ENCODE results near the gene GHITM.
"Not testable (repeated sequence)": the region's sequence is repeated elsewhere in the genome, so short reads cannot be mapped to it uniquely, and the experiment has no call there.

Gene GHITM

DNA sequence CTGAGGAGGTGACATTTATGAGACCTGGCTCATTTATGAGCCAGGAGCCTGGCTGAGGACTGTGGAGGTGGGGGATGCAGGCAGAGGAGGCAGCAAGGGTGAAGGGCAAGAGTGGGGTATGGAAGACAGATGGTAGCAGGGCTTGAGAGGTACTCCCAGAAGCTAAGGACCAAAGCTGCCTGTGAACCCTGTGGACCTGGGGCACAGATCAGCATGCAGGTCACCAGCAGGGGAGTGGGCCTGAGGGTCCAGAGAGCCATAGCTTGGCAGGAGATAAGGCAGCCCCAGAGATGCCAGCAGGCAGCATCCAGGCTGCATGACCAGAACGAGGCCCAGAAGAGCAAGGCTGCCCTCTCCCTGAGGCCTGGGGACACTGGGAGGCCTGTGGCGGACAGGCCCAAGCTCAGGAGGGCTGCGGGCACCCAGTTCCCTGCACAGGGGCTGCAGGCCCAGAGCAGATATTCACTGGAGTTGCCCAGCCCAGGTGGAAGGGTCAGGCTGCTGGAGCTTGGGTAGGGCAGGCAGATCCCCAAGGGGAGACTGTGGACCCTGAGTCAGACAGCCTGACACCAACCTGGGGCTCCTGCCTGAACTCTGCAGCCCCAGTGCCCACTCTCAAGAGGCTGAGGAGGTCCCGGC, 37.6 kb downstream of the GHITM start:
- DNase-seq, result no peak

DNA sequence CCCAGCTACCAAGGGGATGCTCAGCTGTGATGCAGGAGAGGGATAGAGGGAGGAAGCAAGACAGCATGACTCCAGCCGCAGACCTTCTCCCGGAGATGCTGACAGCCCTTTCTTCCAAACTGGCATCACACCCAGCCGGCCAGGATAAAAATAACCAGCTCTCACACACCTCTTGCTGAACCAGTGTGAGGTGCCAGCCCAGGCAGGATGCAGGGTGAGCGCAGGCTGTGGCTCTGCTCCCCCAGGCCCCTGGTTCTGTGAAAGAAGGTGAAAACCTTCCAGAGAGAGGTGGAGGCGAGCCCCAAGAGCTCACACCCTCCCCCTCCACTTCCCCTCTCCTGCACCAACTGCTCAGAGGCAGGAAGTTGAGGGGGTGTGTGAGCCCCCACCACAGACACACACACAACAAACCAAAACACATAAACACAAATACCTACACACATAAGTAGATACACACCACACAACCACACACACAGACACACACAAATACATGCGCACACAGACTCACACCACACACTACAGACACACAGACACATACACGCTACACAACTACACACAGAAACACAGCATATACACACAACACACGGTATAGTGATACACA, 38.3 kb downstream of the GHITM start:
- no peak for DNase-seq

DNA sequence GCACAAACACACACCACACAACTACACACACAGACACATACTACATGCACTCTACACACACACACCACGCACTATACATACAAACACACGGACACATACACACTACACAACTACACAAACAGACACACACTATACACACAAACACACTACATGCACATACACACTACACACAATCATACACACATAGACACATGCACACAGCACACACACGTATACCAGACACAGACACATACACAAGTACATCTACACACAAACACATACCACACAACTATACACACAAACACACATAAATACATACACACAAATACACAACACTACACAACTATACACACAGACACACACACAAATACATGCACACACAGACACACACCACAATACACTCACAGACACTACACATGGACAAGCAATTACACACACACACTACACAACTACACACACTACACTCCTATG, 38.9 kb downstream of the GHITM start:
- DNase-seq, result no peak

DNA sequence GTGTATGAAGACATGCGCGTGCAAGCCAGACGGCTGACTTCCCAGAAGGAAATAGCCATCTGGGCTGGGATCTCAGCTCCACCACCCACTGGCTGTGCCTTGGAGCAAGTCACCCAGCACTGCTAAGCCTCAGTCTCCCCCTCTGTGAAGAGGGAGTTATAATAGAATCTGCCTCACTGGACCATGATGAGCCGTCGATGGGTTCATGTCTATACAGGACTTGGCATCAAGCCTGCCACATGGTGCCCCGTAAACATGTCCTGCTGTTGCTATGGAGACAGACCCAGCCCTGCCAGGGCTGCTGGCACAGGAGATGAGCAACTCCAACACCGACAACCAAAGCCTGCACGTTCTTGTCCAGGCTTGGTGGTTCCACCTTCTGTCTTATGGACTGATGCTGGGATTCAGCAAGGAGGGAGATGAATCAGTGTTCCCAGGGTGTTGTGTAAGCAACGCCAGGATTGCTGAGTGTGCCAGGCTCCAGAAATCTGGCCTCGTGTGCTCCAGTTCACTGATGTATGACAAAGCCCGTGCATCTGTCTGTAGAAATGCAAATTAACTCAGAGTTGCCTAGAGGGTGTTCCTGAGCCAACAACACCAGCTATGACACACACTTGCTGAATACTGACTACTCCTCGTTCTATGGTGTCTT, 39.9 kb downstream of the GHITM start:
- DNase-seq, result peak; percentile 27

DNA sequence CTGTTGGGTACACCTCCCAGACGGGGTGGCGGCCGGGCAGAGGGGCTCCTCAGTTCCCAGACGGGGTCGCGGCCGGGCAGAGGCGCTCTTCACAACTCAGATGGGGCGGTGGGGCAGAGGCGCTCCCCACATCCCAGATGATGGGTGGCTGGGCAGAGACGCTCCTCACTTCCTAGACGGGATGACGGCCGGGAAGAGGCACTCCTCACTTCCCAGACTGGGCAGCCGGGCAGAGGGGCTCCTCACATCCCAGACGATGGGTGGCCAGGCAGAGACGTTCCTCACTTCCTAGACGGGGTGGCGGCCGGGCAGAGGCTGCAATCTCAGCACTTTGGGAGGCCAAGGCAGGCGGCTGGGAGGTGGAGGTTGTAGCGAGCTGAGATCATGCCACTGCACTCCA, 41.1 kb downstream of the GHITM start:
- DNase-seq, result not testable (repeated sequence)

DNA sequence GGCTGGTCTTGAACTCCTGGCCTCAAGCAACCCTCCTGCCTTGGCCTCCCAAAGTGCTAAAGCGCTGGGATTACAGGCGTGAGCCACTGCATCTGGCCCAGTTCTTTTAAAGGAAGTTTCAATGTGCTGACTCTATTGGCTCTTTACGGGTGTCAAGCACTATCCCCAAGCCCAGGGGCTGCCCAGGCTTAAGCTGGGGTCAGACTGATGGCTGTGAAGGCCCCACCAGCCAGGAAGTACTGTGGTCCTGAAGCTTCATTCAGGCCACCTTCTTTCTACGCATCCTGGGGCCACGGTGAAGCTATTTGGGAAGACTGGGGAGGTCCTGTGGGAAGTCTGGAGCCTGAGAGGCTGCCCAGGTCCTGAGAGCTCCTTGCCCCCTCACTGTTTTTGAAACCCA, 42.3 kb downstream of the GHITM start:
- no peak for DNase-seq

DNA sequence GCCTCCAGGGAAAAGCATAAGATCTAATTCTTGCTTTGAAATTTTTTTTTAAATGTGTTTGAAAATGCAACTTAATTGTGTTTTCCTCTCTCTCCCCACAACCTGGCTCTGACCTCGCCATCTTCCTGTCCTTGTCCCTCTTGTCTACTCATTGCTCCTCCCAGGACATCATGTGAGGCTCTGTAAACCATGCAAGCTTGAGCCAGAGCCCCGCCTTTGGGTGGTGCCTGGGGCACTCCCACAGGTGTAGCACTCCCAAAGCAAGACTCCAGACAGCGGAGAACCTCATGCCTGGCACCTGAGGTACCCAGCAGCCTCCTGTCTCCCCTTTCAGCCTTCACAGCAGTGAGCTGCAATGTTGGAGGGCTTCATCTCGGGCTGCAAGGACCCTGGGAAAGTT, 45.2 kb downstream of the GHITM start:
- DNase-seq, result no peak

DNA sequence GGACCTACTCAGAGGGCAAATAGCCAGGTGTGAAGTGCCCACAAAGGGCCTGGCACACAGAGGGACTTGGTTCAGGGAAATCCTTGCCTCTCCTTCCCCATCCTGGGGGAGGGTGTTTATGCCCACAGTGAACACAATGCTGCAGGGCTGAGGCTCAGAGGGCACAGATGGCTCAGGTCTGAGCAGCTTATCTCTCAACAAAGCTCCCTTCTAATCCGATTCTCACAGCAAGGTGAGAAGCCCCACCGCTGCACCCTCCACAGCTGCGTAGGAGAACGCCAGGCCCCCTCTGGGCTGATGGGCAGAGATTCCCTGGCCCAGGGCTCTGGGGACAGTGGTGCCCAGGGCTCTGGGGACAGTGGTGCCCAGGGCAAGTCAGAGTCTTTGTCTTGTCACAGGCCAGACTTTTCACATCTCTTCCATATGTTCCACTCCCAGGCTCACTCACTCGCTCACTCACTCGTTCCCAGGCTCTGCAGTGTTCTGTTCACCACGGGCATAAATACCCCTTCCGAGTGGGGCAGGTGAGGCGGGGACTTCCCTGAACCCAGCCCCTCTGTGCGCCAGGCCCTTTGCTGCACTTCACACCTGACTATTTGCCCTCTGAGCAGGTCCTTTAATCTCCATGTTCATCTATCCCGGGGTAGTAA, 46.3 kb downstream of the GHITM start:
- DNase-seq, result no peak

- no peak for DNase-seq
These were observed 49.5 kb downstream of the GHITM start for GRCh38 chr10:84188815-84189214.

- DNase-seq, result no peak
These were observed 51.3 kb downstream of the GHITM start for GRCh38 chr10:84190621-84191020.

DNA sequence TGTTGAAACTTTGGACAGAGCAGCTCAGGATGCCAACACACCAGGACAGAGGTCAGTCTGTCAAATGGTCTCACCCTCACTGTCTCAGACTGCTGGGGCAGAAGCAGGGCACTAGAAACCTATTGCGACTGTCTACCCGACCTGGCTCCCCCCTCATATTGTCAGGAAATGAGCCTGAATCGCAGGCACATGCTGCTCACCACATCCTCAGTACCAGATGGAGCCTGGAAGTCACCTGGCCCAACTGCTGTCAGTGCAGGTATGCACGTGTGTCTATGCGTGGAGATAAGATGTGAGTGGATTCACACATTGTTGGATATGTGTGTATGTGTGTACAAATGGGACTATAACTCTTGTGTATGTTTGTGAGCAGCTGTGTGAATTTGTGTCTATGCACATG, 51.8 kb downstream of the GHITM start:
- no peak for DNase-seq

- no peak for DNase-seq
These were observed 54.0 kb downstream of the GHITM start for GRCh38 chr10:84193327-84193726.

- DNase-seq, result no peak
These were observed 54.6 kb downstream of the GHITM start for GRCh38 chr10:84193846-84194423.

- no peak for DNase-seq
These were observed 55.2 kb downstream of the GHITM start, which contains the start of gene CDHR1 for GRCh38 chr10:84194424-84195043. TSS of gene CDHR1 (plus strand) at chr10:84194537. CDS start at chr10:84194761, 224 bp downstream.

DNA sequence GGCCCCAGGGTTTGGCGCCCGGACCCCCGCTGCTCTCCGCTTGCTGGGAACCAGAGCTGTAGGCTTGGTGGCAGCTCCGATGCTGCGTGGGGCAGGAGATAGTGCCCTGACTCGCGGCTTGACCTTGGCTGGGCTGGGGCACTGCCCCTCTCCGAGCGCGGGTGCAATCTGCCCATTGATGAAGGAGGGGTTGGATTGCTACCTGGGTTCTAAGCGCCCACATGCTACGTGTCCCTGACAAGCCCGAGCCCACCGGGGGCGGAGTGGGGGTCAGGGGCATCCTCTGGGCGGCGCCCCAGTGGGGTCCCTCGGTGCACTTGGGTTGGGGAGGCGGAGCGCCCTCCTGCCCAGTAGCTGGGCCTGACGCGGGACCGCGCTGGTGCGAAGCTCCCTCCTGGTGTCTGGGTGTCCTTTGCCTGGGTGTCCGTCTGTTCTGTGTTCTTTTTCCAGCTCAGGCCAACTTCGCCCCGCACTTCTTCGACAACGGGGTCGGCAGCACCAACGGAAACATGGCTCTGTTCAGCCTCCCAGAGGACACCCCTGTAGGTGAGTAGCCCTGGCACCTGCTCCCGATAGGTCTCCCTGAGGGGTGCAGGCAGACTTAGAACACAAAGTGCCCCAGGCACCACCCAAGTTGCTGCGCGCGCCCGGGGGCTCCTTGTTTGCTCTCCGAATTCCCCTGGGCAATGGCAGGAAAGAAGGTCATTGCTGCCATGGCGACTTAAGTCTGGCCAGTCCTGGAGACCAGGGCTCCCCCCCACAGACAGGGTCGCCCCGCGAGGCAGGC, 55.9 kb downstream of the GHITM start:
- no peak for DNase-seq

DNA sequence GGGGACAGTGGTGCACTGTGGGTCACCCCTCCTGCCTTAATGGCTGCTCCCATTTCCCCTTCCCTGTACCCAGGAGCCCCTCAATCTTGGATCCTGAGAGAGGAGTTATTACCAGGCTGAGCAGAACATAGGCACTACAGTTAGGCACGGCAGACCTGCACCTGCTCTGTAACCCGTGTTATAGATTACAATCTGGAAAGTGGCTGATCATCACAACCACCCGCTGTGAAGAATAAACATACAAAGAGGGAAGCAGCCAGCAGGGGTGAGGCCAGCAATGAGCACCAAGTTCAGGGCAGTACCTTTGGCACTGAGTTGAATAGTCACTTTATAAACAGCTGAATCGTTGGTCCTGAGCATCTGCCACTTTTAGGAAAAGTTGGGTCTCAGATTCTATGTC, 56.8 kb downstream of the GHITM start:
- DNase-seq, result peak; percentile 52

- DNase-seq, result no peak
These were observed 57.6 kb downstream of the GHITM start for GRCh38 chr10:84196941-84197340.

DNA sequence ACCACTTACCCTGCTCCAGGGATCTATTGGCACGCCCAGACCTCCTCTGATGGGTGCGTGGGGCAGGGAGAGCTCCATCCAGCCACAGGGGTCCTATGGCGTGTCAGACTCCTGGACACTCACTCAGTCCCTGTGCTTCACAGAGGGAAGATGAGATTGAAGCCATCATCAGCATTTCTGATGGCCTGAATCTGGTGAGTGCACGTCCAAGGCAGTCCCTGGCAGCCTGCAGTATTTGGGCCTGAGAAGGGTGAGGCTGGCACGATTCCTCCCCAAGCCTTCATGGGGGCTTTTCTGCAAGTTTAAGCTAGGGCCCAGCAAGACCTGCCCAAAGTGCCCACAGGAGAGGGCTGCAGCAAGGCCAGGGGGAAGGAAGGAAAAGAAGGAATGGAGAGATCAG, 58.3 kb downstream of the GHITM start:
- no peak for DNase-seq

DNA sequence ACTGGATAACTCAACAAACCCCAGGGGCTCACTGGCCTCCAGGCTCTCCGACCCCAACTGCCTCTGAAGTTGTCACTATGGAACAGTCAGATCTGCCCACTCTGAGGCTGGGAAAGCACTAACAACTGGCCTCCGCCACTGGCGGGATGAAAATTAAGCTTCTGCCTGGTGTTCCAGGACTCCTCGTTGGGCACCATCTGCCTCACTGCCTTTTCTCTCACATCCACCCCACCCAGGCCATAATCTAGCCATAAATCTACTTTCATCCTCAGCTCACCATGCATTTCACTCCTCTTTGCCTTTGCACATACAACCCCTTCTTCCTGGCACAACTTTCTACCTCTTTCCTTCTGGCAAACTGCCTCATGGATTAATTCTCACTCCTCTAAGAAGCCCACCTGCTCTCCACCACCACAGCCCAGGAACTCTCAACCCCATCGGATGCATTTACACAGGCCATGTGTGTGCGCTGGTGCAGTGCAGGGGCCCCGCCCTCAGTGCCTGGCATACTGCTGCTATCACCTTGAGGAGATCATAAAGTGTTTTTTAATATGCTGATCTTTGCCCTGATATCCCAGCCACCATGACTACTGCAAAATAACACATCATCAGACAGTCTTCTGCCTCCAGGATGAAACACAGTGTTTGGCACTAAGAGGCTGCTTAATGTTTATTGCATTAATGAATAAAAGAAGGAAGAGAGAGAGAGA, 59.1 kb downstream of the GHITM start:
- DNase-seq, result no peak

DNA sequence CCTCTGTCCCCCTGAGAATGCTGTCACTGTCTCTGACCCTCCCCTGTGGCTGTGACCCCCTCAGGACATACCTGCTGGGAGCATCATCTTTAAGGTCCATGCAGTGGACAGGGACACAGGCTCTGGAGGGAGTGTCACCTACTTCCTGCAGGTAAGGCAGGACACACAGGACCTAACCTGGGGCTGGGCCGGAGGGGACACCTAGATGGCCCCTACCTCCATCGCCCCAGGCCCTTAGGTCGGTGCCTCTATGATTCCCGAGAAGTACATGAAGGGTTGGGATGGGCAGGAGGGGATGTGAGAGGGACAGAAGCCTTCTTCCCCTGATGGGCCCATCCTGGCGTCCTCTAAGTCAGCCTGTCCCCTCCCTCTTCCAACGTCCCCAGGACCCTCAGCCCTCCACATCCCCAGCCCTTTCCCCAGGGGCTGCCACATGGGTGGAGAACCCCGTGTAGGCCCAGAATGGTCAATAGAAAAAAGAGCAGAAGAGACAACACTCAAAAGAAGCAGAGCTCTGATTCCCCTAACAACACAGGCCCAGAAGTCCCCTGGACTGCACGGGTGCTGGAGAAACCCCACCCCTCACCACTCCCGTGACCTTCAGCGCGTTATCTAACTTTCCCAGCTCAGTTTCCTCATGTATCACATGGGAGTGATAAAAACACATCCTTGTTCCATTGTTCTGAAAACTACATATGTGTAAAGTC, 61.4 kb downstream of the GHITM start:
- DNase-seq, result no peak

- no peak for DNase-seq
These were observed 61.9 kb downstream of the GHITM start for GRCh38 chr10:84201244-84201606.
